K562 treated with DMSO at 1 percent for 12 hours (cell line): ENCODE measurements around the gene ERVFRD-1. TPM values are rescaled to one million over a fixed set of nuclear protein-coding genes. Genes with fewer than 3 reads are reported as not detected.

ENCODE experiments used
- total RNA-seq: library from RNA; unstranded; fragments of 300-600 nt; gene quantifications from 2 replicates; pipeline ENCODE4 v1.2.3, GENCODE V29; 2022; ENCODE audit not compliant: insufficient read depth

The ERVFRD-1 gene
- 0.41 and 0.99 TPM in 2 replicates for total RNA-seq

GRCh38 chr6:11110921-11111768, at the start of gene ERVFRD-1:
ERVFRD-1 (minus strand) TSS chr6:11111725; CDS start chr6:11105310, 6,415 bp downstream.

GRCh38 chr6:11093626-11094410, 17.7 kb downstream of the ERVFRD-1 start, which contains the start of gene SMIM13:
SMIM13 (plus strand) TSS chr6:11093834; CDS start chr6:11094314, 480 bp downstream.

Other genes starting within 250 kb of the ERVFRD-1 start
- not detected in 2 replicates for gene GCM2, start 229.7 kb downstream of the ERVFRD-1 start, total RNA-seq
- gene SYCP2L, start 224.7 kb downstream of the ERVFRD-1 start, total RNA-seq, result 10.5 and 16.6 TPM in 2 replicates
- gene ELOVL2, start 67.4 kb downstream of the ERVFRD-1 start, total RNA-seq, result 0.19 and 0.32 TPM in 2 replicates
- gene SMIM13, start 17.9 kb downstream of the ERVFRD-1 start, total RNA-seq, result 6.5 and 17.7 TPM in 2 replicates
- 0.28 and 1.7 TPM in 2 replicates for gene NEDD9, start 120.9 kb upstream of the ERVFRD-1 start, total RNA-seq